ENCODE measurements around the gene NLN.
"Not testable (repeated sequence)": the region's sequence is repeated elsewhere in the genome, so short reads cannot be mapped to it uniquely, and the experiment has no call there.

DNA sequence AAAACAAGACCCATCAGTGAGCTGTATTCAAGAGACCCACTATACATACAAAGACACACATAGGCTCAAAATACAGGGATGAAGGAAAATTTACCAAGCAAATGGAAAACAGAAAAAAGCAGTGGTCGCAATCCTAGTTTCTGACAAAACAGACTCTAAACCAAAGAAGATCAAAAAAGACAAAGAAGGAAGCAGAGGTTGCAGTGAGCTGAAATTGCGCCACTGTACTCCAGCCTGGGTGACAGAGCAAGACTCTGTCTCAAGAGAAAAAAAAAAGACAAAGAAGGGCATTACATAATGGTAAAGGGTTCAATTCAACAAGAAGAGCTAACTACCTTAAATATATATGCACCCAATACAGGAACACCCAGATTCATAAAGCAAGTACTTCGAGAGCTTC is 45.9 kb upstream of the NLN start:
- not testable (repeated sequence) for TF ChIP-seq CTCF (IDR thresholded peaks at IDR 0.05 in 2 of 3, conservative IDR thresholded peaks at IDR 0.05 in 1 of 3; ENCODE audit: insufficient read depth in 2 of 3, low read depth in 1 of 3, low read length in 3 of 3); SPI1 (IDR thresholded peaks at IDR 0.05; ENCODE audit: borderline replicate concordance, low read depth, low read length); ZNF217 (CRISPR knock-in tag; IDR thresholded peaks at IDR 0.05); SRF (CRISPR knock-in tag; IDR thresholded peaks at IDR 0.05); ATF7 (IDR thresholded peaks at IDR 0.05); POLR2A (conservative IDR thresholded peaks at IDR 0.05); FOXM1 (IDR thresholded peaks at IDR 0.05; ENCODE audit: low read depth); FOXM1 (CRISPR knock-in tag; IDR thresholded peaks at IDR 0.05; ENCODE audit: low read depth); POLR2AphosphoS2 (IDR thresholded peaks at IDR 0.05; ENCODE audit: low read length); BCLAF1 (IDR thresholded peaks at IDR 0.05; ENCODE audit: borderline replicate concordance in 1 of 2, control insufficient read depth in 1 of 2, low read depth in 2 of 2, low read length in 1 of 2); ZBTB2 (IDR thresholded peaks at IDR 0.05); TCF7L2 (IDR thresholded peaks at IDR 0.05; ENCODE audit: low read depth, low read length); TAF1 (IDR thresholded peaks at IDR 0.05; ENCODE audit: control insufficient read depth, extremely low read depth, insufficient read depth, low read length, severe bottlenecking); ZNF184 (CRISPR knock-in tag; IDR thresholded peaks at IDR 0.05); L3MBTL2 (IDR thresholded peaks at IDR 0.05)
